ELF-1 (cell line): ENCODE results near the gene CENPM.

Source experiments
- DNase-seq: peaks from one replicate; pipeline ENCODE4 v3.0.0-alpha.2; 2016; ENCODE audit warnings: low read depth, low spot score

The CENPM gene

GRCh38 chr22:41946629-41947423 is at the start of gene CENPM:
Gene CENPM (minus strand): TSS chr22:41947152. CDS start chr22:41947076, 76 bp downstream.
- peak; percentile 99 for DNase-seq

- DNase-seq: no peak
Observed at GRCh38 chr22:41995211-41995610, 48.3 kb upstream of the CENPM start.

- no peak for DNase-seq
Observed at GRCh38 chr22:41992496-41992895, 45.5 kb upstream of the CENPM start.

GRCh38 chr22:41991111-41991510 is 44.2 kb upstream of the CENPM start:
- DNase-seq: no peak

- no peak for DNase-seq
Observed at GRCh38 chr22:41989246-41989645, 42.3 kb upstream of the CENPM start.

GRCh38 chr22:41987276-41987675 is 40.3 kb upstream of the CENPM start:
- DNase-seq: no peak

- DNase-seq: no peak
Observed at GRCh38 chr22:41983513-41984405, 36.8 kb upstream of the CENPM start.

- DNase-seq: no peak
Observed at GRCh38 chr22:41982865-41983264, 35.9 kb upstream of the CENPM start.

- DNase-seq: no peak
Observed at GRCh38 chr22:41979423-41980250, 32.7 kb upstream of the CENPM start.

- no peak for DNase-seq
Observed at GRCh38 chr22:41978732-41979131, 31.8 kb upstream of the CENPM start.

- DNase-seq: no peak
Observed at GRCh38 chr22:41976961-41977566, 30.1 kb upstream of the CENPM start.

- DNase-seq: no peak
Observed at GRCh38 chr22:41976070-41976901, 29.3 kb upstream of the CENPM start.

GRCh38 chr22:41975299-41976069 is 28.5 kb upstream of the CENPM start:
- DNase-seq: no peak

- DNase-seq: no peak
Observed at GRCh38 chr22:41974691-41975290, 27.8 kb upstream of the CENPM start.

GRCh38 chr22:41971431-41971830 is 24.5 kb upstream of the CENPM start:
- DNase-seq: no peak

- no peak for DNase-seq
Observed at GRCh38 chr22:41970601-41971000, 23.6 kb upstream of the CENPM start.

- peak; percentile 54 for DNase-seq
Observed at GRCh38 chr22:41969110-41969646, 22.2 kb upstream of the CENPM start, which contains the start of gene SEPTIN3. Gene SEPTIN3 (plus strand): TSS chr22:41969443. CDS start chr22:41971493, 2,050 bp downstream.

GRCh38 chr22:41968601-41969000 is 21.6 kb upstream of the CENPM start:
- DNase-seq: no peak
